GM12801 (cell line): ENCODE data around the gene APBA3.

Source experiments
- CTCF ChIP-seq: IDR thresholded peaks from one replicate; pipeline ENCODE4 v1.5.1; 2011; ENCODE audit warnings: control low read depth; ENCODE audit not compliant: insufficient read length; ENCODE audit errors: extremely low read depth

Gene APBA3

GRCh38 chr19:3745363-3746045 is 16.0 kb downstream of the APBA3 start:
- TF ChIP-seq CTCF: no peak

- no peak for TF ChIP-seq CTCF
Measured at GRCh38 chr19:3743486-3743885, 18.0 kb downstream of the APBA3 start.

GRCh38 chr19:3740431-3740830 is 21.1 kb downstream of the APBA3 start:
- TF ChIP-seq CTCF: no peak

GRCh38 chr19:3738477-3739220 is 22.8 kb downstream of the APBA3 start:
- TF ChIP-seq CTCF: no peak

- TF ChIP-seq CTCF: no peak
Measured at GRCh38 chr19:3737487-3738205, 23.8 kb downstream of the APBA3 start.

GRCh38 chr19:3736106-3736724 is 25.3 kb downstream of the APBA3 start:
- TF ChIP-seq CTCF: no peak

GRCh38 chr19:3734310-3734600 is 27.2 kb downstream of the APBA3 start:
- TF ChIP-seq CTCF: no peak
